ENCODE data around the gene EPHA10. TPM values are rescaled to one million over a fixed set of nuclear protein-coding genes. Genes with fewer than 3 reads are reported as not detected.

Gene EPHA10
- total RNA-seq, 1 experiment from 2014 or later: 1.3 TPM

DNA sequence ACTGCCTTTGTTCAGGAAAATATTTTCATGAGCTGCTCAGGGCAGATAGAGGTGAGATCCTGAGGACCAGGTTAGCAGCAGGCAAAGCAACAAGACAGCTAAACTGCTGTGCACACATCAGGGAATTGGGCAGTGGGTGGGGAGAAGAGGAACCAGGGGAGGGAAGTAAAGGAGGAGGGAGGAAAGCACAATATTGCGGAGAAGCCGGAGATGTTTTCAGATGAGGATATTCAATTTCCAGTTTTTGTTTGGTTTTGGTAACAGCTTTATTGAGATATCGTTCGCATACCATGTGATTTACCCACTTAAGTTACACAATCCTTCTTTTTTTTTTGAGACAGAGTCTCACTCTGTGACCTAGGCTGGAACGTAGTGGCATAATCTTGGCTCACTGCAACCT lies 34.5 kb downstream of the EPHA10 start (continued):
- TF ChIP-seq, protein P1, sequence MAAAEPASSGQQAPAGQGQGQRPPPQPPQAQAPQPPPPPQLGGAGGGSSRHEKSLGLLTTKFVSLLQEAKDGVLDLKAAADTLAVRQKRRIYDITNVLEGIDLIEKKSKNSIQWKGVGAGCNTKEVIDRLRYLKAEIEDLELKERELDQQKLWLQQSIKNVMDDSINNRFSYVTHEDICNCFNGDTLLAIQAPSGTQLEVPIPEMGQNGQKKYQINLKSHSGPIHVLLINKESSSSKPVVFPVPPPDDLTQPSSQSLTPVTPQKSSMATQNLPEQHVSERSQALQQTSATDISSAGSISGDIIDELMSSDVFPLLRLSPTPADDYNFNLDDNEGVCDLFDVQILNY (CRISPR knock-in tag; IDR thresholded peaks at IDR 0.05): no peak
- TF ChIP-seq FOXJ3 (CRISPR knock-in tag; IDR thresholded peaks at IDR 0.05; ENCODE audit: borderline replicate concordance): no peak
- no peak for TF ChIP-seq ZBTB21 (CRISPR knock-in tag; IDR thresholded peaks at IDR 0.05; ENCODE audit: borderline replicate concordance)
- TF ChIP-seq, protein P2, sequence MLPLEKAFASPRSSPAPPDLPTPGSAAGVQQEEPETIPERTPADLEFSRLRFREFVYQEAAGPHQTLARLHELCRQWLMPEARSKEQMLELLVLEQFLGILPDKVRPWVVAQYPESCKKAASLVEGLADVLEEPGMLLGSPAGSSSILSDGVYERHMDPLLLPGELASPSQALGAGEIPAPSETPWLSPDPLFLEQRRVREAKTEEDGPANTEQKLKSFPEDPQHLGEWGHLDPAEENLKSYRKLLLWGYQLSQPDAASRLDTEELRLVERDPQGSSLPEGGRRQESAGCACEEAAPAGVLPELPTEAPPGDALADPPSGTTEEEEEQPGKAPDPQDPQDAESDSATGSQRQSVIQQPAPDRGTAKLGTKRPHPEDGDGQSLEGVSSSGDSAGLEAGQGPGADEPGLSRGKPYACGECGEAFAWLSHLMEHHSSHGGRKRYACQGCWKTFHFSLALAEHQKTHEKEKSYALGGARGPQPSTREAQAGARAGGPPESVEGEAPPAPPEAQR (CRISPR knock-in tag; IDR thresholded peaks at IDR 0.05): no peak

- Mint-ChIP-seq H3K36me3 (no peaks in the 10 kb centered on the region), H3K27me3 (ENCODE audit: low read depth) (peaks cover 9% of the 10 kb centered on the region), H3K4me1 (peaks cover 5% of the 10 kb centered on the region; the same call in 1 of the 2 replicates), H3K4me3 (no peak overlapping the region), H3K27ac (no peak overlapping the region), H3K9me3 (no peaks in the 10 kb centered on the region)
- no peak for TF ChIP-seq IRF1 (CRISPR knock-in tag; IDR thresholded peaks at IDR 0.05)
- no peak for TF ChIP-seq ARID4B (CRISPR knock-in tag; IDR thresholded peaks at IDR 0.05; ENCODE audit: borderline replicate concordance)
- TF ChIP-seq NFE2L1 (CRISPR knock-in tag; IDR thresholded peaks at IDR 0.05): no peak
- no peak for TF ChIP-seq ZNF423 (CRISPR knock-in tag; IDR thresholded peaks at IDR 0.05)
- TF ChIP-seq KAT7 (CRISPR knock-in tag; IDR thresholded peaks at IDR 0.05; ENCODE audit: borderline replicate concordance): no peak
- TF ChIP-seq ZNF219 (CRISPR knock-in tag; IDR thresholded peaks at IDR 0.05; ENCODE audit: borderline replicate concordance): no peak
- TF ChIP-seq GTF2I (CRISPR knock-in tag; conservative IDR thresholded peaks at IDR 0.05): no peak
- no peak for TF ChIP-seq ATF1 (CRISPR knock-in tag; IDR thresholded peaks at IDR 0.05)
- POLR2A ChIA-PET: no interaction called here
- ATAC-seq: no peak
- no peak for DNase-seq (ENCODE audit: low spot score)
- CTCF ChIA-PET: no interaction called here
Observed at GRCh38 chr1:37728416-37728815, 36.5 kb downstream of the EPHA10 start.

DNA sequence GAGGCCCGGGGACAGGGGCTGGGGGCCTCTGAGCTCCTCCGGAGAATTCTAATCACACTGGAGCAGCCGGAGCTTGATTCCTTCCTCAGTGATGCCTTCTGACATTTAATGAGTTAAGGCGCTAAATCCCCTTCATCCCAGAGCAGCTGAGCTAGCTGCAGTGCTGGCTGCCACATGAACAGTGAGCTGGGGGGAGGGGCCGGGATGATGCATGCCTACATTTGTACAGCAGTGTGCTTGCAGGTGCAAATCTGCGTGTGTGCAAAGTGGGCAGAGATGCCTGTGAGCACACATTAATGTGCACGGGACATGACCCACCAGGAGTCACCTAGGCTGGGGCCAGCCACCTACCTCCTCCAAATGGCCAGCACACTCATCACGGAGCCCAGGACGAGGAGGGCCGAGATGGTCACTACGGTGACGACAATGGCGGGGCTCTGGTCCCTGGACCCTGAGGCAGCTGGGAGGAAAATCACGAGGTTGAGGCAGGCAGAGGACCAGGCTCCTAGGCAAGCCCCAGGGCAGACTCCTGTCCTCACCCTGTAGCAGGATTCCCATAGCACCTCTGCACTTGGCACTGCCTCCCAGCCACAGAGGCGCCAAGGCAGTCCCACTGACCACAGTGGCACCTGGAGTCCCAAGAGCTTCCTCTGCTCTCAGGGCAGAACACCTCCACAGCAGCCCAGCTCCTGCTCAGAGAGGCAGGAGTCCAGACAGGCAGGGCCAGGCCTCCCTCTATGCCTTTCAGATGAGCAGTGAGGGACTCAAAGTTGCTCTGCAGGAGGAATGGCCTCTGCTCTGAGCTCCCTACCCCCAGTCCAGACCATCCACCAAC lies 38.0 kb downstream of the EPHA10 start:
- POLR2A ChIA-PET: interaction anchor here (0.6 kb wide), 1 partner anchor 269 kb away, joined by 8 read pairs; no protein-coding TSS in a partner anchor
- TF ChIP-seq PRDM15 (CRISPR knock-in tag; IDR thresholded peaks at IDR 0.05) (no peak), ZBTB43 (CRISPR knock-in tag; IDR thresholded peaks at IDR 0.05) (no peak), HMGXB4 (CRISPR knock-in tag; IDR thresholded peaks at IDR 0.05) (no peak), ZBTB21 (CRISPR knock-in tag; IDR thresholded peaks at IDR 0.05; ENCODE audit: borderline replicate concordance) (no peak)

More for the DNA sequence above, 38.0 kb downstream of the EPHA10 start:
- CTCF ChIA-PET: interaction anchor here (0.6 to 1.1 kb wide), 2 partner anchors 39 to 1216 kb away, joined by 3 to 4 read pairs; no protein-coding TSS in a partner anchor
- Mint-ChIP-seq H3K4me3 (no peak overlapping the region), H3K9me3 (no peaks in the 10 kb centered on the region), H3K36me3 (no peaks in the 10 kb centered on the region), H3K27ac (no peak overlapping the region), H3K27me3 (ENCODE audit: low read depth) (peaks cover 7% of the 10 kb centered on the region; the same call in 1 of the 2 replicates), H3K4me1 (peaks cover 6% of the 10 kb centered on the region; the same call in 1 of the 2 replicates)
- ATAC-seq (no peak), DNase-seq (ENCODE audit: low spot score) (no peak)

All from WTC11 (cell line).